Panc1 (cell line): Measurements from ENCODE around the gene CTDP1. TPM values are rescaled to one million over a fixed set of nuclear protein-coding genes. Genes with fewer than 3 reads are reported as not detected.

Source experiments
- ATAC-seq: fragments of 200-7000 bp; cut with Tn5 transposase; 2 replicates; pipeline ENCODE4 v1.9.1; 2020; ENCODE audit warnings: mild to moderate bottlenecking, moderate library complexity
- BruUV-seq: library from RNA; stranded (reverse); fragments of 400-500 nt; replicated peaks from 2 replicates; lab custom pipeline; 2021; lab: Mats Ljungman, UMichigan
- CTCF ChIA-PET: fragments of 300-600 bp; sonication (Branson Sonifier 250); formaldehyde crosslinking; loops from one replicate; lab custom pipeline; 2022; ENCODE audit warnings: antibody characterized with exemption; lab: Charles Lee
- POLR2A ChIA-PET: fragments of 300-600 bp; sonication (Branson Sonifier 250); formaldehyde crosslinking; loops from one replicate; lab custom pipeline; 2022; ENCODE audit warnings: antibody characterized with exemption; lab: Charles Lee
- DNase-seq: peaks from one replicate; pipeline ENCODE4 v3.0.0-alpha.2; 2010; ENCODE audit warnings: low read depth, low spot score
- H3K27ac ChIP-seq: 2 replicates; pipeline ENCODE4 v1.5.1; 2011; ENCODE audit warnings: mild to moderate bottlenecking, low read length, inconsistent platforms
- H3K27me3 ChIP-seq: fragments of 200-500 bp; sonication (Bioruptor generic); 2 replicates; pipeline ENCODE4 v1.6.0; 2014; ENCODE audit warnings: low read length, inconsistent platforms; ENCODE audit not compliant: control insufficient read depth, insufficient read depth
- H3K36me3 ChIP-seq: fragments of 200-500 bp; sonication (Bioruptor generic); 2 replicates; pipeline ENCODE4 v1.5.1; 2014; ENCODE audit warnings: inconsistent platforms, mild to moderate bottlenecking, low read length, moderate library complexity; ENCODE audit not compliant: control insufficient read depth, insufficient read depth
- H3K4me1 ChIP-seq: 2 replicates; pipeline ENCODE4 v1.5.1; 2011; ENCODE audit warnings: inconsistent platforms, mild to moderate bottlenecking, low read length, moderate library complexity; ENCODE audit not compliant: control insufficient read depth, insufficient read depth
- H3K4me3 ChIP-seq, 2 experiments: 2 replicates each; pipeline ENCODE4 v1.5.1; 2011 to 2012; ENCODE audit warnings: low read depth in 2 of 2, low read length in 2 of 2, mild to moderate bottlenecking in 2 of 2, inconsistent platforms in 1 of 2, moderate library complexity in 1 of 2
- H3K9me3 ChIP-seq: fragments of 200-500 bp; sonication (Bioruptor generic); 2 replicates; pipeline ENCODE4 v1.5.1; 2014; ENCODE audit warnings: low read depth, mild to moderate bottlenecking, inconsistent platforms, low read length, moderate library complexity; ENCODE audit not compliant: control insufficient read depth, insufficient read depth
- POLR2AphosphoS5 ChIP-seq: IDR thresholded peaks from 2 replicates; pipeline ENCODE4 v1.6.1; 2012; ENCODE audit warnings: mild to moderate bottlenecking, low read depth, low read length, moderate library complexity
- SIN3A ChIP-seq: IDR thresholded peaks from 2 replicates; pipeline ENCODE4 v1.6.1; 2012; ENCODE audit warnings: low read depth, mild to moderate bottlenecking, low read length, moderate library complexity, borderline replicate concordance; ENCODE audit not compliant: insufficient read depth
- TCF7L2 ChIP-seq: IDR thresholded peaks from 2 replicates; pipeline ENCODE4 v1.6.1; 2011; ENCODE audit warnings: mild to moderate bottlenecking, low read depth, low read length, inconsistent platforms
- in situ Hi-C: cut with HindIII; loops from 2 replicates; pipeline ENCODE4 v1.10.0; 2016; ENCODE audit warnings: low sequenced_read_pairs, low pct_unique_long_range_greater_than_20kb
- intact Hi-C: fragments of 100-400 bp; cut with micrococcal nuclease; formaldehyde crosslinking; loops from one replicate; pipeline ENCODE4 v1.10.0; 2022; ENCODE audit not compliant: unreplicated experiment
- total RNA-seq: library from RNA; stranded (reverse); gene quantifications from one replicate; pipeline ENCODE4 v1.2.1, GENCODE V29; 2021; ENCODE audit not compliant: unreplicated experiment
- TF ChIP-seq, protein P1 (sequence below): fragments of 450-650 bp; IDR thresholded peaks from 2 replicates; pipeline ENCODE4 v1.5.1; 2017; ENCODE audit warnings: mild to moderate bottlenecking
- TF ChIP-seq, protein P2 (sequence below), 2 experiments: IDR thresholded peaks; 2 replicates each; pipeline ENCODE4 v1.6.1; 2011 to 2012; ENCODE audit warnings: low read depth in 2 of 2, control low read depth in 1 of 2, low read length in 1 of 2, mild to moderate bottlenecking in 1 of 2, moderate library complexity in 1 of 2; ENCODE audit not compliant: insufficient read depth in 1 of 2

CTDP1 gene
- total RNA-seq, 1 experiment from 2014 or later, result 52.8 TPM

- CTCF ChIA-PET, result no interaction called here
- TSS peak; percentile 90 for BruUV-seq
- in situ Hi-C loops, result no loop called here
These were observed 1.8 kb upstream of the CTDP1 start for GRCh38 chr18:79677840-79678239.

GRCh38 chr18:79678665-79679551, 695 bp upstream of the CTDP1 start:
- TF ChIP-seq POLR2AphosphoS5 (peak; percentile 63), TCF7L2 (peak; percentile 67), SIN3A (peak; percentile 92; the same call in 1 of the 2 replicates)
- TF ChIP-seq, protein P1, sequence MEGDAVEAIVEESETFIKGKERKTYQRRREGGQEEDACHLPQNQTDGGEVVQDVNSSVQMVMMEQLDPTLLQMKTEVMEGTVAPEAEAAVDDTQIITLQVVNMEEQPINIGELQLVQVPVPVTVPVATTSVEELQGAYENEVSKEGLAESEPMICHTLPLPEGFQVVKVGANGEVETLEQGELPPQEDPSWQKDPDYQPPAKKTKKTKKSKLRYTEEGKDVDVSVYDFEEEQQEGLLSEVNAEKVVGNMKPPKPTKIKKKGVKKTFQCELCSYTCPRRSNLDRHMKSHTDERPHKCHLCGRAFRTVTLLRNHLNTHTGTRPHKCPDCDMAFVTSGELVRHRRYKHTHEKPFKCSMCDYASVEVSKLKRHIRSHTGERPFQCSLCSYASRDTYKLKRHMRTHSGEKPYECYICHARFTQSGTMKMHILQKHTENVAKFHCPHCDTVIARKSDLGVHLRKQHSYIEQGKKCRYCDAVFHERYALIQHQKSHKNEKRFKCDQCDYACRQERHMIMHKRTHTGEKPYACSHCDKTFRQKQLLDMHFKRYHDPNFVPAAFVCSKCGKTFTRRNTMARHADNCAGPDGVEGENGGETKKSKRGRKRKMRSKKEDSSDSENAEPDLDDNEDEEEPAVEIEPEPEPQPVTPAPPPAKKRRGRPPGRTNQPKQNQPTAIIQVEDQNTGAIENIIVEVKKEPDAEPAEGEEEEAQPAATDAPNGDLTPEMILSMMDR, result no peak
- TF ChIP-seq, protein P2, sequence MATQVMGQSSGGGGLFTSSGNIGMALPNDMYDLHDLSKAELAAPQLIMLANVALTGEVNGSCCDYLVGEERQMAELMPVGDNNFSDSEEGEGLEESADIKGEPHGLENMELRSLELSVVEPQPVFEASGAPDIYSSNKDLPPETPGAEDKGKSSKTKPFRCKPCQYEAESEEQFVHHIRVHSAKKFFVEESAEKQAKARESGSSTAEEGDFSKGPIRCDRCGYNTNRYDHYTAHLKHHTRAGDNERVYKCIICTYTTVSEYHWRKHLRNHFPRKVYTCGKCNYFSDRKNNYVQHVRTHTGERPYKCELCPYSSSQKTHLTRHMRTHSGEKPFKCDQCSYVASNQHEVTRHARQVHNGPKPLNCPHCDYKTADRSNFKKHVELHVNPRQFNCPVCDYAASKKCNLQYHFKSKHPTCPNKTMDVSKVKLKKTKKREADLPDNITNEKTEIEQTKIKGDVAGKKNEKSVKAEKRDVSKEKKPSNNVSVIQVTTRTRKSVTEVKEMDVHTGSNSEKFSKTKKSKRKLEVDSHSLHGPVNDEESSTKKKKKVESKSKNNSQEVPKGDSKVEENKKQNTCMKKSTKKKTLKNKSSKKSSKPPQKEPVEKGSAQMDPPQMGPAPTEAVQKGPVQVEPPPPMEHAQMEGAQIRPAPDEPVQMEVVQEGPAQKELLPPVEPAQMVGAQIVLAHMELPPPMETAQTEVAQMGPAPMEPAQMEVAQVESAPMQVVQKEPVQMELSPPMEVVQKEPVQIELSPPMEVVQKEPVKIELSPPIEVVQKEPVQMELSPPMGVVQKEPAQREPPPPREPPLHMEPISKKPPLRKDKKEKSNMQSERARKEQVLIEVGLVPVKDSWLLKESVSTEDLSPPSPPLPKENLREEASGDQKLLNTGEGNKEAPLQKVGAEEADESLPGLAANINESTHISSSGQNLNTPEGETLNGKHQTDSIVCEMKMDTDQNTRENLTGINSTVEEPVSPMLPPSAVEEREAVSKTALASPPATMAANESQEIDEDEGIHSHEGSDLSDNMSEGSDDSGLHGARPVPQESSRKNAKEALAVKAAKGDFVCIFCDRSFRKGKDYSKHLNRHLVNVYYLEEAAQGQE (IDR thresholded peaks at IDR 0.05; ENCODE audit: insufficient read depth in 1 of 2, low read depth in 2 of 2, low read length in 1 of 2), result peak in 1 of 2 experiments; percentile 64; a peak in 1 of 4 replicates
- in situ Hi-C loops (no loop called here), intact Hi-C loops (no loop called here)
- CTCF ChIA-PET, result no interaction called here
- Histone ChIP-seq H3K27me3 (no peaks in the 10 kb centered on the region), H3K27ac (peak overlapping the region; percentile 95), H3K4me3 (peak overlapping the region; percentile 69 to 84), H3K9me3 (no peaks in the 10 kb centered on the region), H3K36me3 (peaks cover 5% of the 10 kb centered on the region), H3K4me1 (peaks cover 21% of the 10 kb centered on the region)
- POLR2A ChIA-PET, result interaction anchor here (0.6 kb wide), 1 partner anchor 303 kb away, joined by 3 read pairs; no protein-coding TSS in a partner anchor
- peak; percentile 98 for ATAC-seq
- peak; percentile 98 for DNase-seq
- no TSS peak for BruUV-seq

More at GRCh38 chr18:79677840-79678239, 1.8 kb upstream of the CTDP1 start:
- Histone ChIP-seq H3K9me3 (no peaks in the 10 kb centered on the region), H3K36me3 (peaks cover 5% of the 10 kb centered on the region), H3K27me3 (no peaks in the 10 kb centered on the region), H3K4me1 (peaks cover 21% of the 10 kb centered on the region), H3K27ac (peak overlapping the region; percentile 95), H3K4me3 (peak overlapping the region; percentile 69 to 84)
- POLR2A ChIA-PET, result no interaction called here
- ATAC-seq (no peak), DNase-seq (no peak)
- intact Hi-C loops, result no loop called here
- TF ChIP-seq SIN3A (no peak), POLR2AphosphoS5 (no peak), TCF7L2 (no peak)
- TF ChIP-seq, protein P2 (IDR thresholded peaks at IDR 0.05; ENCODE audit: insufficient read depth in 1 of 2, low read depth in 2 of 2, low read length in 1 of 2), result no peak
- TF ChIP-seq, protein P1, result no peak
